ENCODE measurements around the gene AIG1.

AIG1 gene

DNA sequence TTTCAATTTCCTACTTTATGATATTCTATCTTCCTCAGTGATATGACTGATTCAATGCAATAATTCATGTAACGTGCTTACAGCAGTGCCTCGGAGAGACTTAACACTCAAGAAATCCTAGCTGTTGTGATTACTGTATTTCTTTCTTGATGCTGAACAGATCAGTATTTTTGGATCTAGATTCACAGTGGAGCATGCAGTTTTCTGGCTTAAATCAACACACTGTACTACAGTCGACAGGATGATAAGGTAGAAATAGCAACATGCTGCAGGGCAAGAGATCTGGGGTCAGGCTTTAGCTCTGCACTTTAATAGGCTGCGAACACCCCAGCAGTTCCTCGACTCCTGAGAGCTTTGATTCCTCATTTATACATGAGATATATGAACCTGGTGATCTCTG is 161.0 kb downstream of the AIG1 start:
- DNase-seq (ENCODE audit: extremely low read depth, low read depth) = no peak
- TF ChIP-seq, protein P1, sequence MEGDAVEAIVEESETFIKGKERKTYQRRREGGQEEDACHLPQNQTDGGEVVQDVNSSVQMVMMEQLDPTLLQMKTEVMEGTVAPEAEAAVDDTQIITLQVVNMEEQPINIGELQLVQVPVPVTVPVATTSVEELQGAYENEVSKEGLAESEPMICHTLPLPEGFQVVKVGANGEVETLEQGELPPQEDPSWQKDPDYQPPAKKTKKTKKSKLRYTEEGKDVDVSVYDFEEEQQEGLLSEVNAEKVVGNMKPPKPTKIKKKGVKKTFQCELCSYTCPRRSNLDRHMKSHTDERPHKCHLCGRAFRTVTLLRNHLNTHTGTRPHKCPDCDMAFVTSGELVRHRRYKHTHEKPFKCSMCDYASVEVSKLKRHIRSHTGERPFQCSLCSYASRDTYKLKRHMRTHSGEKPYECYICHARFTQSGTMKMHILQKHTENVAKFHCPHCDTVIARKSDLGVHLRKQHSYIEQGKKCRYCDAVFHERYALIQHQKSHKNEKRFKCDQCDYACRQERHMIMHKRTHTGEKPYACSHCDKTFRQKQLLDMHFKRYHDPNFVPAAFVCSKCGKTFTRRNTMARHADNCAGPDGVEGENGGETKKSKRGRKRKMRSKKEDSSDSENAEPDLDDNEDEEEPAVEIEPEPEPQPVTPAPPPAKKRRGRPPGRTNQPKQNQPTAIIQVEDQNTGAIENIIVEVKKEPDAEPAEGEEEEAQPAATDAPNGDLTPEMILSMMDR (IDR thresholded peaks at IDR 0.05; ENCODE audit: low read depth, low read length, missing control alignments) = no peak
- H3K4me3 ChIP-seq (replicated peaks; ENCODE audit: low read depth, low read length) = no peak overlapping the region

DNA sequence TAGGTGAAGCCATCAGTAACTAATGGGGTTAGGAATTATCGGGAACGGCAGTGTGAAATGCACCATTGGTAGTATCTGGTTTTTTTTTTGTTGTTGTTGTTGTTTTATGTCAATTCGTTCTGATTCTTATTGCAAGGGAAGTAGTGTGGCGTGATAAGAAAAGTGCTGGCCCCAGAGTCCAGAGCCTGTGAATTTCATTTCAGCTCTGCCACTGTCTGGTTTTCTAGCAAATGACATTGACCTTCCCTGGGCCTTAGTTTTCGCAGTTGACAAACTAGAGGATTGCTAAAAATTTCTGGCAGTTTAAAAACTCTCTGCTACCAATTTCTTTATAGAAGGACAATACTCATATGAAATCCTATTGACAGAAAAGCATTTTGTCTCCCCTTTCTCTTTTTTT is 161.6 kb downstream of the AIG1 start:
- H3K4me3 ChIP-seq (replicated peaks; ENCODE audit: low read depth, low read length) = no peak overlapping the region
- TF ChIP-seq, protein P1 (IDR thresholded peaks at IDR 0.05; ENCODE audit: low read depth, low read length, missing control alignments) = no peak
- no peak for DNase-seq (ENCODE audit: extremely low read depth, low read depth)

- TF ChIP-seq, protein P1 (IDR thresholded peaks at IDR 0.05; ENCODE audit: low read depth, low read length, missing control alignments) = no peak
- no peak for DNase-seq (ENCODE audit: extremely low read depth, low read depth)
- H3K4me3 ChIP-seq (replicated peaks; ENCODE audit: low read depth, low read length) = no peak overlapping the region
These were observed 162.1 kb downstream of the AIG1 start for GRCh38 chr6:143222801-143223231.

- TF ChIP-seq, protein P1 (IDR thresholded peaks at IDR 0.05; ENCODE audit: low read depth, low read length, missing control alignments) = no peak
- H3K4me3 ChIP-seq (replicated peaks; ENCODE audit: low read depth, low read length) = no peak overlapping the region
- no peak for DNase-seq (ENCODE audit: extremely low read depth, low read depth)
These were observed 163.2 kb downstream of the AIG1 start for GRCh38 chr6:143223895-143224294.

DNA sequence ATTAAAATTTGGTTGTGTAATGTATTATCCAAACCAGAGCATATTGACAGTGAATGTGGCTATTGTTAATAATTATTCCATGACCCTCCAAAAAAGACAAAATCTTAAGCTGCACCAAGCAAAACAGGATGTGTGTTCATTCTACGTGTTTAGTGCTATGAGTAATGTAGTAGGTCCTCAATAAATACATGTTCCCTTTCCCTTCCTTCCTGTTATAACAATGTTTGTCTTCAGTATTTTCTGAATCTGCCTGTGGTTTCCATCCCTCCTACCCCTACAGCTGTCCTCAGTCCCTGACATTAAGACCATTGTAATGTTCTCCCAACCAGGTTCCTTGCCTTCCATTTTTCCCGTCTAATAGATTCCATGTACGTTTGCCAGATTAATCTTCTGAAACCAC is 163.8 kb downstream of the AIG1 start:
- TF ChIP-seq, protein P1 (IDR thresholded peaks at IDR 0.05; ENCODE audit: low read depth, low read length, missing control alignments) = no peak
- H3K4me3 ChIP-seq (replicated peaks; ENCODE audit: low read depth, low read length) = no peak overlapping the region
- no peak for DNase-seq (ENCODE audit: extremely low read depth, low read depth)

DNA sequence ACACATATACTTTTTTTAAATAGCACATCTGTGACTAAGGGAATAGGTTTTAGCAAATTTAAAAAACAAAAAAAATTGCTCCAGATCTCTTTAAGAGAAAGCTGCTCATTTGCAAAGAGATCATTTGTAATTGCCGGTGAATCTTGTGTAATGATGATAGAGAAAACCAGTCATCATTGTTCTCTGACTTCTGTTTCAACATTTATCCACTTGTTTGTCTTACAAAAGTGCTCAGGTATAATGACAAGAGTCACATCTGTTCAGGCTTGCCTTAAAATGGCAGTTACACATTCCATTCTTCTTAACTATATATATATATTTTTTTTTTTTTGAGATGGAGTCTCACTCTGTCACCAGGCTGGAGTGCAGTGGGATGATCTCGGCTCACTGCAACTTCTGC is 165.2 kb downstream of the AIG1 start:
- no peak overlapping the region for H3K4me3 ChIP-seq (replicated peaks; ENCODE audit: low read depth, low read length)
- DNase-seq (ENCODE audit: extremely low read depth, low read depth) = no peak
- TF ChIP-seq, protein P1 (IDR thresholded peaks at IDR 0.05; ENCODE audit: low read depth, low read length, missing control alignments) = no peak

- no peak for DNase-seq (ENCODE audit: extremely low read depth, low read depth)
- TF ChIP-seq, protein P1 (IDR thresholded peaks at IDR 0.05; ENCODE audit: low read depth, low read length, missing control alignments) = no peak
- H3K4me3 ChIP-seq (replicated peaks; ENCODE audit: low read depth, low read length) = no peak overlapping the region
These were observed 167.0 kb downstream of the AIG1 start for GRCh38 chr6:143227675-143228074.

Data from HFF-Myc (cell line).